Effector CD8-positive, alpha-beta T cell (primary cell): ENCODE data around the gene ETV7.
"Not testable (repeated sequence)": the region's sequence is repeated elsewhere in the genome, so short reads cannot be mapped to it uniquely, and the experiment has no call there.

Experiments used
- DNase-seq: peaks from one replicate; lab custom pipeline; 2025; lab: John Stamatoyannopoulos, UW
- total RNA-seq, 4 experiments: gene quantifications; one replicate each; lab custom pipeline; 2026; lab: John Stamatoyannopoulos, UW

Gene ETV7
- 0.12 to 3.4 (median 1.0) reads per million in 4 experiments for total RNA-seq

DNA sequence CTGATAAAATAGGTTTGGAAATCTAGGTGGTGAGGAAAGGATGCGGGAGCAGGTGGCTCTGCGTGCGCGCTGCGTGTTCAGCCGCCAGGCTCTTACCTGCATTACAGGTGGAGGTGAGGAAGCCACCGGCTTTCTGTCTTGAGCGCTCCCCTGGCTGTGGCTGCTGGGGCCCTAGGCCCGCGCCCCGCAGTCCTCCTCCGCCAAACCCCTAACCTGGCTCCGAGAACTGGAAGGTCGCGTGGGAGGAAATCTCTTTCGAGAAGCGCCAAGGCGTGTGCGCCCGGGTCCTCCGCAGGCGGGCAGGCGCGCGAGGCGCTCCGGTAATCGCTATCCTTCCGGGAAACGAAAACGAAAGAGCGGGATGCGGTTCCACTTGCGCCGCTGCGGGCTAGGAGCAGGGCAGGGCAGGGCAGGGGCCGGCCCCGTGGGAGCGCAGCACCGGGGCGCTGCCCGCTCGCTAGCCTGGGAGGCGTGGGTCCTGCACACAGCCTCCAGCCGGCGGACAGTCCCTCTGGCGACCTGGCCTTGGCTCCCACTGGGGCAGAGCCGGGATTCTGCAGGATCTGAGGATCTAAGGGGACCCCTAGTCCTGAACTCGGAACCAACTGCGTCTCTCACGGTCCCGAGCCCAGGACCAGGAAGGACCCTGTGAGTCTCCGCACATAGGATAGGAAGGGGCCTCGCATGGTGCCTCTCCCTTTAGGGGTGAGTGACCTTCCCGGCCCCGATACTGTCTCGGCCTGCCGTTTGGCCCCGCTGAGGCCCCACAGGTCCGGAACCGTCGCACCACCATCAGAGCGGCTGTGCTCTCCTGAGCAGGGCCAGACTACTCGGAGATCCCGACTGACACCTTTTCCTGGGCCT lies at the start of gene ETV7:
ETV7 (minus strand) TSS at position 230 of the 864 bp plus-strand sequence; CDS start at position 102, 128 bp downstream.
- no peak for DNase-seq

DNA sequence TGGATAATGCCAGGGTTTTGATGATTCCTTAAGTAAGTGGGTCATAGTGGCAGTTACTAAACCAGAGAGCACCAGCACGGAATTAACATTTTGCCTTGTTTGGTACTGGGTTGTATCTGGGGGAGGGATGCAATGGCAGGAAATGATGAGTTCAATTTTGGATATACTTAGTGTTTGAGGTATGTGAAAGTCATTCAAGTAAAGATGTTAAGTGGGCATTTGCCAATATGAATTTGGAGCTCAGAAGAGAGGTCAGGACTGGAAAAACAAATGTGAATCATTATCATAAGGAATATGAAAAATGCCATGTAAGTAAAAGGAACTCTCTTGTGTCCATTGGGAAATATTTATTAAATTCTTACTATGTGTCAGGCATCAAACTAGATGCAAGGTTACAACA lies 49.0 kb upstream of the ETV7 start:
- no peak for DNase-seq

DNA sequence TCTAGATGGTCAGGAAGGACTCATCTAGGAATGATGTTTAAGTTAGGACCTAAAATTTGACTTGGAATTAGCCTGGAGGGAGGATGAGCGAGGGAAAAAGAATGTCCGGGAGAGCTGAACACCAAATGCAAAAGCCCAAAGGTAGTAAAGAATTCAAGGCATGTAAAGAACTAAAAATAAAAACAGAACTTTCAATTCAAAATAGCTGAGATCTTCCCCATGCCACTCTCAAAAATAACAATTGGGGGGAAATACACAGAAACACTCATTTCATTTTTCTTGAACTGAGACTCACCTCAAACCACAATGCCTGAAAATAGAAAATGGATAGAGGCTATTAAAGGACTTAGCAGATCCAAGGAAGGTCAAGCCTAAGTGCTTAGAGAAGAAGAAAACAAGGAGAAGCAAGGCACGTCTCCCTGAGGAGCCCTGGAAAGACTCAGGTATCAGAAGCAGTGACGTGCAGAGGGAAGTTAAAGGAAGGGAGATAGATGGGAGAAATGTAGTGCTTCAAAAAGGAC lies 44.7 kb upstream of the ETV7 start:
- no peak for DNase-seq

DNA sequence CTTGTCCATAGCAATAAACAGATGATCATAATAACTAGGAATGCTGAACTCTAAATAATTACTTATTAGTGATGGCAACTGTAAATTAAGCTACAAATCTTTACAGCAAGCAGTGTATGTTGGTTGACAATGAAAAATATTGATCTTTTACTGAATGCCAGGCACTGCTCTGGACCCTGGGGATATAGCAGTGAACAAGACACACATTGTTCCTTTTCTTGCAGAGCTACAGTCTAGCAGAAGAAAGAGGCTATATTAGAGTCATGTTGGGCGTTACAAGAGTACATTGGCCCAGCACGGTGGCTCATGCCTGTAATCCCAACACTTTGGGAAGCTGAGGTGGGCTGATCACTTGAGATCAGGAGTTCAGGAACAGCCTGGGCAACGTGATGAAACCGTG lies 43.7 kb upstream of the ETV7 start:
- DNase-seq = no peak

DNA sequence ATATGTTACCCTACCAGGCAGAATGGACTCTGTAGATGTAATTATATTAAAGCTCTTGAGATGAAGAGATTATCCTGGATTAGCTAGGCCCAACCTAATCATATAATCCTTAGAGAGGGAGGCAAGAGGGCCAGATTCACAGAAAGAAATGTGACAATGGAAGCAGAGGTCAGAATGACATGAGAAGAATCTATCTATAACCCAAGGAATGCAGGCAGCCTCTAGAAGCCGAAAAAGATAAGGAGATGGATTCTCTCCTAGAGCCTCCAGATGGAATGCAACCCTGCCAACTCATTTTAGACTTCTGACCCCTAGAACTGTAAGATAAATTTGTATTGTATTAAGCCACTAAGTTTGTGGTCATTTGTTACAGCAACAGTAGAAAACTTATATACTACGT lies 42.9 kb upstream of the ETV7 start:
- DNase-seq = no peak

DNA sequence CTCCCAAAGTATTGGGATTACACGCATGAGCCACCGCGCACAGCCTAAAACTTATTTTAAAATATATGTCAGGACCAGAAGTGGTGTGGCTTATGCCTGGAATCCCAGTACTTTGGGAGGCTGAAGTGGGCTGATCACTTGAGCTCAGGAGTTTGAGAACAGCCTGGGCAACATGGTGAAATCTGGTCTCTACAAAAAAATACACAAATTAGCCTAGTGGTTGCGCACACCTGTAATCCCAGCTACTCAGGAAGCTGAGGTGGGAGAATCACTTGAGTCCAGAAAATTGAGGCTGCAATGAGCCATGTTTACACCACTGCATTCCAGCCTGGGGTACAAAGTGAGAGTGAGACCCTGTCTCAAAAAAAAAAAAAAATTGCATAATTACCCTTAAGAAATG lies 41.4 kb upstream of the ETV7 start:
- no peak for DNase-seq

DNA sequence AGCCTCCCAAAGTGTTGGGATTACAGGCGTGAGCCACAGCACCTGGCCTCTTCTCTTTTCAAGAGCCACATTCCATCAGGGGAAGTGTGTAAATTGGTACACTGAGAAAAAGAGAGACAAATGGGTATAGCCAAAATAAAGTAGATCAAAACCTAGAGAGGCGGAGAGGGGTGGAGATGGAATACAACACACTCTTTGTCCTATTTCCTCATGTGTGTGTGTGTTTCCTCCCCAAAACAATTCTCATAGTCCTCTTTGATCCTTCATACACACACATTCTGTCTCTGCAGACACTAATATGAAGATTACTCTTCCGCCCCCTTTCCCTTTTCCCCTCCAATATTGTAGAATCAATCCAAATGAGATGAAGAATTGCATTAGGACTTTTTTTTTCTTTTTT lies 39.2 kb upstream of the ETV7 start:
- no peak for DNase-seq

DNA sequence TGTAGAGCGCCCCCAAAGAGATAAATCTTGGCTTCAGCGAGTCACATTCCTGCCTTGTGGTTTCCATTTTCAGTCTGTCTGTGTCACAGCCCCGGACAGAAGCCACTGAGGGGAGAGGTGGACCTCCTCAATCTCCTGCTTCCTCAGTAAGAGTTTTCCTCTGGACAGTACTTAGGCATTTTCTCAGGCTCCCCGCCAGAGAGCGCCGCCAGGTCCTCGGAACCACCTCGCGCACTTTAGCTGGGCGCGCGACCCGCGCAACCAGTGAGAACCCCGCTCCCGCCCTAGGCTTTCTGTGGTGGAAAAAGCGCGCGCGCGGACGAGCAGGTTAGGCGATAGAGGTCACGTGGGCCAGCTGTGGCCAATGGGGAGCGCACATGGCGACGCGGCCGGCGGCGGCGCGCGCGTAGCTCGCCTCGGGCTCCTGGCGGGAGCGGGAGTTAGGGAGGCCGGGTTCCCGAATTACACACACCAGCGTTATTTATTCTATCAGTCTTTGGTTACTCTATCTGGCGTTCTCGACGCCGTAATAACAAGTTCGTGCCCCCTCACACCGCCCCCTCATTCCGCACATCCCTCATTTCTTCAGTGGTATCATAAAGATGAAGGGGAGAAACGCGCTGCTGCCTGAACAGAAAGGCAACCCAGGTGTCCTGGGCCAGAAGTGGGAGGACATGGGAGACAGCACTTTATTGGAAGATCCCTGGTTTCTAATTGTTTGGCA lies 35.8 kb upstream of the ETV7 start:
- DNase-seq = peak; percentile 98

DNA sequence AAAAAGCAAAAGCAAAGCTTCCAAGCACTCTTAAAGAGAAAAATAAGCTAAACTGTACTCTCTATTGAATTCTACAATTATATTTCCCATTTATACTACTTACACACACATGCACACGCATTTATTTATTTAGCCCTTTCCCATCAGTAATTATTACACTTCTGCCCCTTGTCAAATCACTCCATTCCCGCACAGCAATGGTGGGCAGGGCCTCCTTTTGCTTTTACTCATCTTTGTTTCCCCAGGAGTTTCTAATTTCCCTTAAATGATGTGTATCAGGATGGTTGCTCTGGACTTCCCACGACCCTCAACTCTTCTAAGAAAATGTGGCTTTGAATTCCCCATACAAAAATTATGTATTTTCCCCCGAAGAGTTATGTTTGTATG lies 35.2 kb upstream of the ETV7 start:
- no peak for DNase-seq

DNA sequence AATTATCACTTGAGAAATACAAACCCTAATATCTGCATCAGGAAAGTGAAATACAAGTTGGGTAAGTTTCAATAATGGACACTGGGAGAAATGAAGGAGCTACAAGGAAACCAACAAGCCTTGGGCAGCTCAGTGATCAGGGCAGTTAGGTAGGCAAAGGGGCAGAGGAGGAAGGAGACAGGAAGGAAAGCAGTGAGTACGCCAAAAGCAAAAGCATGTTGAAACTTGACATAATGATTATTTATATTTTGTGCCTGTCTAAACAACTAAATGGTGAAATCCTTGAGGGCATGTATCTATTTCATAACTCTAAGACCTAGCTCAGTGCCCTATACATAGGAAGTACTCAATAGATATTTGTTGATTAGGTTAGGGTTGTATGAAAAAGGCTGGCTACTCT lies 31.8 kb upstream of the ETV7 start:
- no peak for DNase-seq

DNA sequence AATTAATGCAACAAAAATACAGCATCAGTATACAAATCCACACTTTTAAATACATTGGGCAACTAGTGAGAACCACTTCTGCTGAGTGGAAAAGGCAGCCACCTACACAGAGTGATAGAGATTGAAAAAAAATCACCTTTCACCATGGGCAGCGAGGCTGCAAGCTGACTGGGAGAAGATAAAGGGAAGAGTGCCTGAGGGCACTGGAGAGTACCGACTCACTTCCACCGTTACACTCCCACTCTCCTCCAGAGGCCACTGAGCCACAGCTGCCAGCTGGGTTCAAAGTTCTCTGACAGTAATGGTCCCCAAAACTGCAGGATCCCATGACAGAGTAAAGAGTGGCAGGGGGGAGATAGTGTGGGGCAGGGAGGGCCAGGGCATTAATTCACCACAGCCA lies 31.1 kb upstream of the ETV7 start:
- DNase-seq = no peak

DNA sequence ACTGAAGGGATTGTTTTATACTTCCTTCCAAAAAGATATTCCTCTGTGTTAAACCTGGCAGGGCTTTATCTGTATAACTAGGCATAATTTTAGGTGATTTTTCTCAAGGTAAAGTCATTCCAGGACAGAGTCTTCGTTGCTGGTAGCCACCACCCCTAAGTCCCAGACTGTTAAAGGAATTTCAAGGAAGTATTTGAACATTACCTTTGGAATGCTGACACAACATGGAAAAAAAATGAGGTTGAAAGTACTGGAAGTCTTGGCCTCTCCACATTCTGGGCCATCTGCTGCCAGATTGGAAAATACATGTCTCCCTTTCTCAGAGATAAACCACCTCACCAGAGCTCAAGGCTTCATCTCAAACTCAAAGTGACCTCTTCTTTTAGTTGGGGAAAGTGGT lies 27.0 kb upstream of the ETV7 start:
- no peak for DNase-seq

DNA sequence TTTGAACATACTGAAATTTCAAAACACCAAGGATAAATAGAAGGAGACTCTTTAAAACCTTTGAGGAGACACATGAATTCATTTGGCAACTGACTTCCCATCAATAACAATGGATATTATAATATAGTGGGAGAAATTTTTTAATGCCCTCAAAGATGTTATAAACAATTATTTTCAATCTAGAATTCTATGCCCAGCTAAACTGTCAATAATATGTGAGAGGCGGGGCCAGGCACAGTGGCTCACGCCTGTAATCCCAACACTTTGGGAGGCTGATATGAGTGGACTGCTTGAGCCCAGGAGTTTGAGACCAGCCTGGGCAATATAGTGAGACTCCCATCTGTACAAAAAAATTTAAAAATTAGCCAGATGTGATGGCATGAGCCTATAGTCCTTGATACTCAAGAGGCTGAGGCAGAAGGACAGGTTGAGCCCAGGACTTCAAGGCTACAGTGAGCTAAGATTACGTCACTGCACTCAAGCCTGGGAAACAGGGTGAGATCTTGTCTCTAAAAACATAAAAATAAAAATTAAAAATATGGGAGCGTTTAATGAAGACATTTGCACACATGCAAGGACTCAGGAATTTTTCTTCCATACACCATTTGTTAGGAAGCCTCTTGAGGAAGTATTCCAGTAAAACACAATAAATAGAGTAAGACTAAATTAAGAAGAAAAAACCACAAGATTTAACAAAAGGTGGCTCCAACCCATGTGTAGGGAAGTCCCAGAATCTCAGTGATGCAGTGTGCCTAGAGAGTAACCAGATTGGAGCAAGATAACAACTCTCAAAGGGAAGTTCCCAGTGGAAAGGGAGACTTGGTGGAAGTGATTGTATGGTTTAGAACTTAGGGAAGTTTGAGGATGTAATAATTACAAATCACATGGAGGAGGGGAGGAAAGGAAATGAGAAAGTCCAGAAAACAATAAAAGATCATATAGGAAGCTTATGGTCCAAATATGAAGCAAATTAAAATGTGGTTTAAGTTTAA lies 26.3 kb upstream of the ETV7 start:
- no peak for DNase-seq

DNA sequence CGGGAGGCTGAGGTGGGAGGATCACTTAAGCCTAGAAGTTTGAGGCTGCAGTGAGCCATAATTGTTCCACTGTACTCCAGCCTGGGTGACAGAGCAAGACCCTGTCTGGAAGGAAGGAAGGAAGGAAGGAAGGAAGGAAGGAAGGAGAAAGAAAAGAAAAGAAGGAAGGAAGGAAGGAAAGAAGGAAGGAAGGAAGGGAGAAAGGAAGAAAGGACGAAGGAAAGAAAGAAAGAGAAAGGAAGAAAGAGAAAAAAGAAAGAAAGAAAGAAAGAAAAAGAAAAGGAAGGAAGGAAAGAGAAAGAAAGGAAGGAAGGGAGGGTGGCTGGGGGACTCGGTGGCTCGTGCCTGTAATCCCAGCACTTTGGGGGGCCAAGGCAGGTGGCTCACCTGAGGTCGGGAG lies 22.2 kb upstream of the ETV7 start:
- DNase-seq = not testable (repeated sequence)

DNA sequence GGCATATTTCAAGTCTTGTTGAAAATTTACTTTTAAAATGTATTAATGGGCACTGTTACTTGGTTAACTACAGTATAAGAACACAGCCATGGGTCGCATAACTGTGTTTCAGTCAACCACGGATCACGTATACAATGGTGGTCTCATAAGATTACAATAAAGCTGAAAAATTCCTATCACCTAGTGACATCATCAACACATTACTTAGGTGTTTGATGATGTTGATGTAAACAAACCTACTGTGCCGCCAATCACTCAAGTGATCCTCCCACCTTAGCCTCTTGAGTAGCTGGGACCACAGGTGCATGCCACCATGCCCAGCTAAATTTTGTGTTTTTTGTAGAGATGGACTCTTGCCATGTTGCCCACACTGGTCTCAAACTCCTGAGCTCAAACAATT lies 16.7 kb upstream of the ETV7 start:
- no peak for DNase-seq

DNA sequence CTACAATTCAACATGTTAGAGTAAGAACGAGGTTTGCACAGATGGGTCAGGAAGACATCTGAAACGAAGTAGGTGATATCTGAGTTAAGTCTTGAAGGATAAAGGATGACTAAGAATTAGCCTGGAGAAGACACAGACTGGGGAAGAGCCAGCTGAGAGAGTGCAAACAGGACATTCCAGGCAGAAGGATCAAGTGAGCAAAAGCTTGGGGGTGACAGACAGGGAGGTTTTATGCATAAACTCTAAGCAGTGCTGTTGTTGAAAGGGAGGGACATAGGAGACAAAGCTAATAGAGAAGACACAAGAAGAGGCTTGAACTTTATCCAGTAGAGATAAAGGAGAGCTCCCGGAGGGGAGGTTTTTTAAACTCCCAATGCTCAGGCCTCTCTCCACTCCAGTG lies 15.0 kb upstream of the ETV7 start:
- no peak for DNase-seq

DNA sequence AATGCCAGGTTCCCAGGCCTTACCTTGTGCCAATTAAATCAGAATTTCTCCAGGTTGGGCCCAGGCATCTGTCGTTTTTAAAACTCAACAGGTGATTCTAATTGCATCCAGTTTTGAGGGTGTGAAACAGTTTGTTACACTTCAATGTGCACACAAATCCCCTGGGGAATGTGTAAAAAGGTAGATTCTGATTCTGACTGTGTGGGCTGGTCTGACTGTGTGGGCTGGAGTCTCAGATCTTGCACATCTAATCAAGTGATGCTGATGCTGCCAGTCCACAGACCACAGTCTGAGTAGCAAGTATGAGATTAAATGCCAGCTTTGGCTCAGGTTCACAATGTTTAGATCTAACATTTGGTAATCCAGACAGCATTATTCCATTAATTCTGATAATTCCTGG lies 12.5 kb upstream of the ETV7 start:
- no peak for DNase-seq

DNA sequence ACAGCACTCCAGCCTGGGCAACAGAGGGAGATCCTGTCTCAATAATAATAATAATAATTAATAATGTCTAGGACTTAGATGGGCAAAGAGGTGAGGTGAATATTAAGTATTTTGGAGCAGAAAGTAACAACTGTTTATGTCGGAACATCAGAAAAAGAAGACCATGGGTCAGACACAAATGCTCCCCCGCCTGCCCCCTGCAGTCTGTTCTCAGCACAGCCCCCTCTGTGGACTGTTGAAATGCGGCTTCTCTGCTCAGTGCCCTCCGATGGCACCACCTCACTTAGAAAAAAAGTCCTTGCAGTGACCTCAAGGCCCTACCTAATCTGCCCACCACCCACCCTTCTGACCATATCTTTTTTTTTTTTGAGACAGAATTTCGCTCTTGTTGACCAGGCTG lies 5.2 kb upstream of the ETV7 start:
- DNase-seq = no peak

DNA sequence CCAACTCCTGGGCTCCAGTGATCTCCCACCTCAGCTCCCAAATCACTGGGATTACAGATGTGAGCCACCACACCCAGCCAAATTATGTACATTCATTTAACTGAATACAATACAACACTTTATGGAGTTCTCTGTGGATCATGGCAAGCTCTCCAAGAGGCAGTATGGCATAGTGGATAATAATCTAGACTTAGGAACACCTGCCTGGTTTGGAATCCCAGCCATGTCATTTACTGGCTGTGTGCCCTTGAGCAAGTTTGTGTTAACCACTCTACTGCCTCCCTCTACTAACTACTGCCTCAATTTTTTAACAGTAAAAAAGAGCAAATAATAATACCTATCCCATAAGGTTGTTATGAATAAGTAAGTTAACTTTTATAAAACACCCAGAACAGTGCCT lies 1.9 kb upstream of the ETV7 start:
- no peak for DNase-seq

DNA sequence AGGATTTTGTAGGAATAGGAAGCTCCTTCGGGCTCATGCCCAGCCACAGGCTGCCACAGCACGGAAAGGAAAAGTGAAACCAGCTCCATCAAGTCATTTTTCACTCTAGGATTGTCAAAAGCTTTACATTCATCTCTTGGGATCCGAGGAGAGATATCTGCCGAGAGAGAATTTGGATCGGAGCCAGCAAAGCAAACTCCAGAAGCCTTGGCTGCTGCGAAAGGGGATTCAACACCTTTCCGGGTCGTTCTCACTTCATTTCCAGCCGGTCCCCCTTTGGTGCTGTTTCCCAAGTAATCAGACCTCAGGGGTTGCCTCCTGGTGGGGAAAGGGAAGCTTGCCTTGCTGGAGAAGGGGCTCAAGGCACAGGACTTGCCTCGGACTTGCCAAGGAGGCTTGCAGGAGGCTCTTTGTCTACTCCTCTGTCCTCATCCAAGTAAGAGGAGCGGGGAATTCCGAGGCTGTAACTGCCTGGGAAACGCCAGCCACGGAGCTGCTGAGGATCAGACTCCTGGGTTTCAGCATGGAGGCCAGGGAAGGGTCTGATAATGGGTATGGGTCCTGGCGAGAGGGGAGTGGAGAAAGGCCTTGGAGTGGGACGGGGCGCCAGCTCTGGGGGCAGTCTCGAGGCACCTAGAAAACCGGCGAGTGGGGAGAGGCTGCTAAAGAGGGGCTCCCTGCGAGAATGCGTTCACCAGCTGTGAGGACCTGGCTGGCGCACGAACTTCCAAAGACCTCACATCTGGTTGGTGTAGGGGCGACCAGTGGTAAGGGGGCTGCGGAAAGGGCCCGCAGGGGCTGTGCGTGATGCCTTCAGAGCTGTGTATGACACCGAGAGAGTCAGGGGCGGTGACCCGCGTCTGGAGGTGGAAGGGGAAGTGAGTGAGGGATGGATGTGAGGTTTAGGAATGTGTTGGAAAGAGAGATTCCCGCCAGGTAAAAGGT lies 702 bp downstream of the ETV7 start:
- no peak for DNase-seq

DNA sequence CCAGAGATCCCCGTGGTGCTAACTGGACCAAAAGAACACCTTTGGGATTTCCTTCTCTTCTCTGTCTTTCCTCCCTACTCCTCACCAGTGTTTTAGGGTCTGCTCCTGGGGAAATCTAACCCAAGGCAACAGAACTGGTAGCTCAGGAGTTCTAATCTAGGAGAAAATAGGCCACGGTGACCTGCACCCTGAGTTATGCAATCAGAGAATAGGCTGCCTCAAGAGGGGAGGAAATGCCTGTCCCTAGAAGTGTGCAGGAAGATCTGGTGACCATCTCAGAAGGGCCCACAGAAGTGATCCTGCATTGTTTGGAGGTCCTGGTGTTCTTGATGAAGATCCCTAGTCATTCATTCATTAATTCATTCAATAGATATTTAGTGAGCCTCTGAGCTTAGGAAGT lies 3.4 kb downstream of the ETV7 start:
- DNase-seq = no peak
